Measurements from ENCODE around the gene NEK3. TPM values are rescaled to one million over a fixed set of nuclear protein-coding genes. Genes with fewer than 3 reads are reported as not detected.
"Not testable (repeated sequence)": the region's sequence is repeated elsewhere in the genome, so short reads cannot be mapped to it uniquely, and the experiment has no call there.

Gene NEK3
- total and polyA plus RNA-seq, 7 donors: 8.7 to 26.5 (median 21.0) TPM

GRCh38 chr13:52179925-52180324 lies 20.5 kb upstream of the NEK3 start:
- WGBS, 2 donors: 66 to 71% methylated on average over 2 of the region's 2 CpGs
- H3K27me3 ChIP-seq: no peaks in the 10 kb centered on the region
- no peak overlapping the region for H3K4me3 ChIP-seq
- no peaks in the 10 kb centered on the region for H3K4me1 ChIP-seq
- intact Hi-C loops (cut with DNase I): no loop called here
- TF ChIP-seq CTCF (IDR thresholded peaks at IDR 0.05): no peak
- TF ChIP-seq POLR2AphosphoS5 (IDR thresholded peaks at IDR 0.05): no peak
- TF ChIP-seq EP300 (IDR thresholded peaks at IDR 0.05): no peak
- no peak for TF ChIP-seq POLR2A (IDR thresholded peaks at IDR 0.05)
- H3K9me3 ChIP-seq: no peaks in the 10 kb centered on the region
- no peak for DNase-seq
- H3K27ac ChIP-seq: no peak overlapping the region
- peaks cover 0 to 68% (median 10%) of the 10 kb centered on the region in 4 donors for H3K36me3 ChIP-seq

- Histone ChIP-seq H3K9me3 (no peaks in the 10 kb centered on the region), H3K4me1 (no peaks in the 10 kb centered on the region), H3K4me3 (no peak overlapping the region), H3K27me3 (no peaks in the 10 kb centered on the region), H3K36me3 (peaks cover 0 to 68% (median 6%) of the 10 kb centered on the region in 4 donors), H3K27ac (no peak overlapping the region)
- DNase-seq: no peak
- intact Hi-C loops (cut with DNase I): no loop called here
- no peak for TF ChIP-seq EP300 (IDR thresholded peaks at IDR 0.05)
- no peak for TF ChIP-seq POLR2A (IDR thresholded peaks at IDR 0.05)
- no peak for TF ChIP-seq POLR2AphosphoS5 (IDR thresholded peaks at IDR 0.05)
- TF ChIP-seq CTCF (IDR thresholded peaks at IDR 0.05): no peak
- 23 to 74% methylated on average over 2 of the region's 2 CpGs for WGBS, 2 donors
Measured at GRCh38 chr13:52177276-52177675, 17.9 kb upstream of the NEK3 start.

GRCh38 chr13:52173970-52174369 lies 14.6 kb upstream of the NEK3 start:
- H3K9me3 ChIP-seq; H3K4me3 ChIP-seq; intact Hi-C loops (cut with DNase I); DNase-seq; H3K27ac ChIP-seq; H3K4me1 ChIP-seq; H3K27me3 ChIP-seq: not testable (repeated sequence)
- WGBS, 2 donors: 63 to 83% methylated on average over 6 of the region's 6 CpGs
- H3K36me3 ChIP-seq: peaks cover under 1 to 84% (median 8%) of the 10 kb centered on the region in 4 donors

- no peak overlapping the region for H3K4me3 ChIP-seq
- H3K27me3 ChIP-seq: no peaks in the 10 kb centered on the region
- intact Hi-C loops (cut with DNase I): no loop called here
- H3K4me1 ChIP-seq: no peaks in the 10 kb centered on the region
- no peaks in the 10 kb centered on the region for H3K9me3 ChIP-seq
- DNase-seq: no peak
- no peak overlapping the region for H3K27ac ChIP-seq
- H3K36me3 ChIP-seq: peaks cover 7 to 90% (median 14%) of the 10 kb centered on the region in 4 donors
- 90% methylated on average over 3 of the region's 3 CpGs for WGBS, 2 donors
- no peak for TF ChIP-seq POLR2AphosphoS5 (IDR thresholded peaks at IDR 0.05)
- TF ChIP-seq CTCF (IDR thresholded peaks at IDR 0.05): no peak
- TF ChIP-seq POLR2A (IDR thresholded peaks at IDR 0.05): no peak
- no peak for TF ChIP-seq EP300 (IDR thresholded peaks at IDR 0.05)
Measured at GRCh38 chr13:52173373-52173772, 14.0 kb upstream of the NEK3 start.

GRCh38 chr13:52171686-52172085 lies 12.3 kb upstream of the NEK3 start:
- H3K27ac ChIP-seq; intact Hi-C loops (cut with DNase I); H3K27me3 ChIP-seq; DNase-seq; H3K4me3 ChIP-seq; H3K4me1 ChIP-seq; H3K9me3 ChIP-seq: not testable (repeated sequence)
- WGBS, 2 donors: 94 to 95% methylated on average over 1 of the region's 1 CpG
- peaks cover 8 to 95% (median 17%) of the 10 kb centered on the region in 4 donors for H3K36me3 ChIP-seq

- not testable (repeated sequence) for H3K9me3 ChIP-seq
- 25 to 72% methylated on average over 1 of the region's 1 CpG for WGBS, 2 donors
Measured at GRCh38 chr13:52170828-52171391, 11.5 kb upstream of the NEK3 start.

More at GRCh38 chr13:52170828-52171391, 11.5 kb upstream of the NEK3 start:
- DNase-seq; intact Hi-C loops (cut with DNase I); H3K27me3 ChIP-seq; H3K4me1 ChIP-seq; H3K27ac ChIP-seq; H3K4me3 ChIP-seq: not testable (repeated sequence)
- H3K36me3 ChIP-seq: peaks cover 8 to 96% (median 17%) of the 10 kb centered on the region in 4 donors

Measured in sigmoid colon (tissue), 7 donors.